ENCODE results near the gene ZNF335. TPM values are rescaled to one million over a fixed set of nuclear protein-coding genes. Genes with fewer than 3 reads are reported as not detected.

The ZNF335 gene
- total and polyA plus RNA-seq, 2 of the 13 experiments (the other 11 are each of a cell fraction or from before 2014, with no cell fraction given), result 9.7 to 13.7 TPM

GRCh38 chr20:45904583-45905504 lies 67.2 kb downstream of the ZNF335 start (continued):
- TF ChIP-seq AKNA (CRISPR knock-in tag; IDR thresholded peaks at IDR 0.05; ENCODE audit: borderline replicate concordance), result no peak
- TF ChIP-seq NR2F6 (IDR thresholded peaks at IDR 0.05), result no peak
- TF ChIP-seq NR2F6 (CRISPR knock-in tag; IDR thresholded peaks at IDR 0.05), result no peak
- TF ChIP-seq POGZ (CRISPR knock-in tag; IDR thresholded peaks at IDR 0.05), result no peak
- no peak for TF ChIP-seq FUBP1 (CRISPR knock-in tag; IDR thresholded peaks at IDR 0.05; ENCODE audit: borderline replicate concordance)
- 0 out of 2 replicates have a peak, but pooled peaks have one; percentile 29 for TF ChIP-seq ZNF547 (CRISPR knock-in tag; IDR thresholded peaks at IDR 0.05)
- no peak for TF ChIP-seq HNF4A (CRISPR knock-in tag; IDR thresholded peaks at IDR 0.05)
- TF ChIP-seq SRF (IDR thresholded peaks at IDR 0.05; ENCODE audit: low read depth, low read length), result no peak
- TF ChIP-seq ZFYVE20 (CRISPR knock-in tag; IDR thresholded peaks at IDR 0.05; ENCODE audit: borderline replicate concordance, low read depth), result no peak
- TF ChIP-seq ESRRA (CRISPR knock-in tag; IDR thresholded peaks at IDR 0.05; ENCODE audit: low read depth), result no peak
- no peak for TF ChIP-seq HDAC2 (CRISPR knock-in tag; IDR thresholded peaks at IDR 0.05)
- no peak for TF ChIP-seq ZNF441 (CRISPR knock-in tag; IDR thresholded peaks at IDR 0.05; ENCODE audit: borderline replicate concordance)
- no peak for TF ChIP-seq SPEN (CRISPR knock-in tag; IDR thresholded peaks at IDR 0.05; ENCODE audit: low read depth)
- no peak for TF ChIP-seq ATAD3A (CRISPR knock-in tag; IDR thresholded peaks at IDR 0.05)
- TF ChIP-seq PLSCR1 (CRISPR knock-in tag; IDR thresholded peaks at IDR 0.05; ENCODE audit: borderline replicate concordance), result no peak
- TF ChIP-seq FOXO1 (CRISPR knock-in tag; IDR thresholded peaks at IDR 0.05), result no peak
- no peak for TF ChIP-seq NR2C2 (CRISPR knock-in tag; IDR thresholded peaks at IDR 0.05; ENCODE audit: borderline replicate concordance)
- TF ChIP-seq ZNF850 (CRISPR knock-in tag; conservative IDR thresholded peaks at IDR 0.05), result no peak
- TF ChIP-seq ZNF768 (CRISPR knock-in tag; IDR thresholded peaks at IDR 0.05), result peak; percentile 14; the same call in 1 of the 2 replicates
- 0 out of 2 replicates have a peak, but pooled peaks have one; percentile 26 for TF ChIP-seq NFIB (CRISPR knock-in tag; IDR thresholded peaks at IDR 0.05; ENCODE audit: borderline replicate concordance)

Data from HepG2 (cell line).